GM21529 (cell line): ENCODE results near the gene CNPY3.
"Not testable (repeated sequence)": the region's sequence is repeated elsewhere in the genome, so short reads cannot be mapped to it uniquely, and the experiment has no call there.

Source experiments
- ATAC-seq: cut with Tn5 transposase; IDR thresholded peaks from one replicate; pipeline ENCODE4 v1.9.1; 2021; ENCODE audit not compliant: unreplicated experiment

The CNPY3 gene

DNA sequence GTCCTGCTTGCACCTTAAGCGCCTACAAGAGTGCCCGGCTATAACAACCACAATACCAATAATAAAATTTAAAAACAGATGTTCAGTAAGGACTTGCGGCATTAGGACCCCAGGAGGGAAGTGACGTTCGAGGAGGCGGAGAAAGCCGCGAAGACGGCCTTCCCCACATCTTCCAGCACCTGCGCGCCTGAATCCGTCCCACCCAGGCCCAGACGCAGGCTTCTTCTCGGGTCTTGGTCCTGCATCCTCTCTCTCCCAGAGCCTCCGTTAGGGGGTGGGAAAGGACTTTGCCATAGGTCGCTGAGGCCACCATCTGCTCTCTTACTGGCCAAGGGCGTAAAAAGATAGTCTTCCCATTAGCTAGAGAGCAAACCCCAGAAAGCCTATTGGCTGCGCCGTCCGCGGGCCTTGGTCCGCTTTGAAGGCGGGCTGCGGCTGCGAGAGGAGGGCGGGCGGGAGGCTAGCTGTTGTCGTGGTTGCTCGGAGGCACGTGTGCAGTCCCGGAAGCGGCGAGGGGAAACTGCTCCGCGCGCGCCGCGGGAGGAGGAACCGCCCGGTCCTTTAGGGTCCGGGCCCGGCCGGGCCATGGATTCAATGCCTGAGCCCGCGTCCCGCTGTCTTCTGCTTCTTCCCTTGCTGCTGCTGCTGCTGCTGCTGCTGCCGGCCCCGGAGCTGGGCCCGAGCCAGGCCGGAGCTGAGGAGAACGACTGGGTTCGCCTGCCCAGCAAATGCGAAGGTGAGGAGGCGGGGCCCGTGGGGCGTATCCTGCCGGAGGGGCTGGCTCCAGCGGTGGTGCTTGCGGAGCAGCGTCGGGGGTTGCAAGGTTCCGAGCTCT lies at the start of gene CNPY3:
TSS of gene CNPY3 (plus strand) at position 495 of the 835 bp plus-strand sequence. CDS start at position 586, 91 bp downstream.
- ATAC-seq, result peak; percentile 73

DNA sequence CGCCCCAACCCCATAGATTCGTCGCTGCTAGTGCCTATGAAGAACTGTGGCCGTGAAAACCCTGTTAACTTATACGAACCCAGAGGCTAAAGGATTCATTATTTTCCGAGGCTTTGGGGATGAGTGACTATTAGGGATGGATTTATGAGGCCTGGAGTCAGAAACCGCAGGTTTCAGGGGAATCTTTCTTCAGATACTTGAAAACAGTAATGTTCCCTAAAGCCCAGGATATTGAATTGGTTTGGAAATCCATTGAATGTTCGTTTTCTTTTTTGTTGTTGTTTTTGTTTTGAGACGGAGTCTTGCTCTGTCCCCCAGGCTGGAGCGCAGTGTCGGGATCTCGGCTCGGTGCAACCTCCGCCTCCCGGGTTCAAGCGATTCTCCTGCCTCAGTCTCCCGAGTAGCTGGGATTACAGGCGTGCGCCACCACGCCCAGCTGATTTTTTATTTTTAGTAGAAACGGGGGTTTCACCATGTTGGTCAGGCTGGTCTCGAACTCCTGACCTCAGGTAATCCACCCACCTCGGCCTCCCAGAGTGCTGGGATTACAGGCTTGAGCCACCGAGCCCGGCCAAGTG lies 49.0 kb upstream of the CNPY3 start:
- not testable (repeated sequence) for ATAC-seq

DNA sequence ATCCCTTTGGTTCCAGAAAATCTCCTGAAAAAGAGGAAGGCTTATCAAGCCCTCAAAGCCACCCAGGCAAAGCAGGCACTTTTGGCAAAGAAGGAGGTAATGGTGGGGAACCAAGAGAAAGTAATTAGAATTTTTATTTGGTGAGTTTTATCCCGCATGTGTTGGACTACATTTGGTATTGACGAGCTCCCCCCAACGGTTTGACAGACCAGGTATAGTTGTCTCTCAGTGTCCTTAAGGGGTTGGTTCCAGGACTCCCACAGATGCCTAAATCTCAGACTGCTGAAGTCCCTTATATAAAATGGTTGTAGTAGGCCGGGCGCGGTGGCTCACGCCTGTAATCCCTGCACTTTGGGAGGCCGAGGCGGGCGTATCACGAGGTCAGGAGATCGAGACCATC lies 48.4 kb upstream of the CNPY3 start:
- ATAC-seq, result not testable (repeated sequence)

DNA sequence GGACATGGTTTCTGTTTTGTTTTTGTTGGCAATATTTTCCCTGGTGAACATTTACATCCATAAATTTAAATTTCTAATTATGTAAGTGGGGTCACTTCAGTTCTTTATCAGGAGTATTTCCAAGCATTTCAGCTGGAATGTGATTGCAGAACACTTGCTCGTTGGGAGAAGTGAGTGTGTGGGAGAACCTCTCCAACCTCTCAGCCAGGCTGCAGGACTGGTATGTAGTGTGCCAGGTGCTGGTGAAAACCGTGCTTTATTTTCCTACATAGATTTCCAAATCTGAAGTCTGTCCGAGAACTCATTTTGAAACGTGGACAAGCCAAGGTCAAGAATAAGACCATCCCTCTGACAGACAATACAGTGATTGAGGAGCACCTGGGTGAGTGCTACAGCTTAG lies 43.6 kb upstream of the CNPY3 start:
- ATAC-seq, result no peak

DNA sequence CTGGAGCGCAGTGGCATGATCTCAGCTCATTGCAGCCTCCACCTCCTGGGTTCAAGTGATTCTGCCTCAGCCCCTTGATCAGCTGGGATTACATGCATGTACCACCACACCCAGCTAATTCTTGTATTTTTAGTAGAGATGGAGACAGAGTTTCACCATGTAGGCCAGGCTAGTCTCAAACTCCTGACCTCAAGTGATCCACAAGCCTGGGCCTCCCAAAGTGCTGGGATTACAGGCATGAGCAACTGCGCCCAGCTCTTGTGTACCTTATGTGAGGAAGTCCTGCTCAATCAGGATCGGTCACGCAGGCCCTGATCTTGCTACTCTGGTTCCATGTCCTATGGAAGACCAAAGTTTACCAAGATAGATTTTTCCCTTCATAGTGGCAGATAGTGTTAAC lies 41.1 kb upstream of the CNPY3 start:
- not testable (repeated sequence) for ATAC-seq

DNA sequence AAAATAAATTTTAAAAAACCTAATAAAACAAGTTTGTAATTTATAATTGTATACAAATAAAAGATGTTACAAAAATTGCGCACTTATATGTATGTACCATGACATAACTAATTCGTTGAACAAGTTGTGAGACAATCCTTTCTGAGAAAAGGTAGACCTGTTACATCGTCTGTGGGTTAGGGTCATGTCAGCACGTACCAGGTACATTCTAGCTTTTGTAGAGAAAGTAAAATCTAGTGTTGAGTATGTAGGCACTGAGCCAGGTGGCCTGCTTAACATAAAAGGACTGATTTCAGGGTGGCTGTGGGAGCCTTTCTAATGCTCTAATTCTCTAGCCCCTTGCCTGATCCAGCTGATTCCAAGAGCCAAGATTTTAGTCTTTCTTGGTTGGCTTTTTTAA lies 39.5 kb upstream of the CNPY3 start:
- no peak for ATAC-seq

DNA sequence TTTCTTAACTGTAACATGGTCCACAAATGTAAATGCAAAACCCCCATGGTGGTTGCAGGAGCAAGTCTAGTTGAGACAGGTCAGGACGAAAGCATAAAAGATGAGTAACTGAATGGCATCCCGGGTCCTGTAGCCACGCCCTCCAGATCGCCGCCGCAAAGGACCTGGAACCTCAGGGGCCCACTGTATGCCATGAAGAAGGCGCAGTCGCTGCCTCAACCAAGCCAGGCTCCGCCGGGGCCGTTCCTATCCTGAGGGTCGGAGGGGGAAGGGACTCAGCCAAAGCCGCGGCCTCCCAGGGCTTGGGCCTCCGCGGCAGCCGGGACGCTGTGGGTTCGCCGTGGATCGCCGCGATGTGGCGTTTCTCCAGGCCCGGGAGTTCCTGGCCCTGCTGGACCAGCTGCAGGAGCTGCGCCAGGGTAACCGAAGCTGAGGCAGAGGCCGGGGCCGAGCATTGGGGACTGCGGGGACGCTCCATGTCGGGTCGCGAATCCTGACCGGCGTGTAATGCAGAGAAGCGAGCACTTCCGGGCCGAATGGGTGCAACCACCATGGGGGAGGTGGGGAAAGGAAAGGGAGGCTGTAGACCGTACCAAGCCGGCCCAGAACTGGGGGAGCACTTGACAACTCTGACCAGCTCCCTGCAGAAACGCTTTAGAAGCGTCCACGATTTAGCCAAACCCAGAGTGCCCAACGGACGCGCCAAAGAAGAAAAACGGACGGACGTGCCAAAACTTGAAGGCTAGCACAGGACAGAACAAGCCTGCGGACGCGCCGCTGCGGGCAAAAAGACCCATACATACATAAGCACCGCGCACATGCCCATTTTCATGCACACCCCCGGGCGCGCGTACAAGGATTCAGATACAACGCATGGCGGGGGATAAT lies 38.7 kb upstream of the CNPY3 start:
- ATAC-seq, result peak; percentile 86

DNA sequence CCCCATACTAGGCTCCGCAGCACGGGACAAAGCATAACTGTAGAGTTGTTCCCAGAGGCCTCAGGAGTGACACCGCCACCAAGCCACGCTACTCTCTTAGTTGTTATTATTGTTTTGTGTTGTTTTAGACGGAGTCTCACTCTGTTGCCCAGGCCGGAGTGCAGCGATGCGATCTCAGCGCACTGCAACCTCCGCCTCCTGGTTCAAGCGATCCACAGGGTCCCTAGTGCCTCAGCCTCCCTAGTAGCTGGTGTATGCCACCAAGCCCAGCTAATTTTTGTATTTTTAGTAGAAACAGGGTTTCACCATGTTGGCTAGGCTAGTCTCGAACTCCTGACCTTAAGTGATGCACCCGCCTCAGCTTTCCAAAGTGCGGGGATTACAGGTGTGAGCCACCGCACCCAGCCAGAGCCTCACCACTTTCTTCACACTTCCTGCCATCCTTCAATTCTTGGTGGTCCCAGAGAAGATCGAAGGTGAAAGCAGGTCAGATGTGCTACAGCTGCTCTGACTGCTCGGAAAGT lies 38.0 kb upstream of the CNPY3 start:
- no peak for ATAC-seq

DNA sequence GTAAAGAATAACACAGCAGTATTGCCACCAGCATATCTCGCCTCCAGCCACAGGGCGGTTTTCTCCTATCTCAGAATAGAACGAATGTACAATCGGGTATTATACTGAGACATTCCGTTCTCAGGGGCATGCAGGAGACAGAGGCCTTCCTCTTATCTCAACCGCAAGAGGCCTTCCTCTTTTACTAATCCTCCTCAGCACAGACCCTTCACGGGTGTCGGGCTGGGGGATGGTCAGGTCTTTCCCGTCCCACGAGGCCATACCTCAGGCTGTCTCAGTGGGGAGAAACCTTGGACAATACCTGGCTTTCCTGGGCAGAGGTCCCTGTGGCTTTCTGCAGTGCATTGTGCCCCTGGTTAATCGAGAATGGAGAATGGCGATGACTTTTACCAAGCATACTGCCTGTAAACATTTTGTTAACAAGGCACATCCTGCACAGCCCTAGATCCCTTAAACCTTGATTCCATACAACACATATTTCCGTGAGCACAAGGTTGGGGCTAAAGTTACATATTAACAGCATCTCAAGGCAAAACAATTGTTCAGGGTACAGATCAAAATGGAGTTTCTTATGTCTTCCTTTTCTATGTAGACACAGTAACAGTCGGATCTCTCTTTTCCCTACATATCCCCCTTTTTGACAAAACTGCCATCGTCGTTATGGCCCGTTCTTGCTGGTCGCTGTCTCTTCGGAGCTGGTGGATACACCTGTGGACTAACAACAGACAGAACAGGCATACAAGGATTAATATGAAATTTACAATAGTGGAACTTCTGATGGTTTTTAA lies 35.0 kb upstream of the CNPY3 start:
- not testable (repeated sequence) for ATAC-seq

DNA sequence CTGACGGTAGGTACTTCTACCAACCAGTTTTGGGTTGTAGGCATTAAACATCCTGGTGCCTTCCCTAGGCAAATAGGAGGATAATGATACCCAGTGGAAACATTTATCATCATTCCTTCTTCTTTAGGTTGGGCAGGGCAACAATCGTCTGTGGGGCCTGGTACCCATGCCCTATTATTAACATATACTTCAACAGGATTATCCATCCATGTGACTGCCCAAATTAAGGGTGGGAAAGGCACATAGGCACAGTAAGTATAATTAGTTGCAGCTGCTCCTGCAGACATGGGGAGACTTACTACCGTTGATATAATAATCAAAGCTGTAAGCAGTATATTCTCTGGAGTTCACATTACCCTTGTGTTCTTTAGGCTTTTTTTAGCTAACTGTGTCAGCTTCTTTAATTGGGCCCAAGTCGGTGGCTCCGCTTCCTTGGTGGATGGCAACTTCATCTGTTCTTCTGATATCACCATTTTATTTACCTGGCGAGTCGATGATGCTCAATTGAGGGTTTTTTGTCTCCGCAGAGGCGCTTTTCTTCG lies 33.0 kb upstream of the CNPY3 start:
- ATAC-seq, result no peak

DNA sequence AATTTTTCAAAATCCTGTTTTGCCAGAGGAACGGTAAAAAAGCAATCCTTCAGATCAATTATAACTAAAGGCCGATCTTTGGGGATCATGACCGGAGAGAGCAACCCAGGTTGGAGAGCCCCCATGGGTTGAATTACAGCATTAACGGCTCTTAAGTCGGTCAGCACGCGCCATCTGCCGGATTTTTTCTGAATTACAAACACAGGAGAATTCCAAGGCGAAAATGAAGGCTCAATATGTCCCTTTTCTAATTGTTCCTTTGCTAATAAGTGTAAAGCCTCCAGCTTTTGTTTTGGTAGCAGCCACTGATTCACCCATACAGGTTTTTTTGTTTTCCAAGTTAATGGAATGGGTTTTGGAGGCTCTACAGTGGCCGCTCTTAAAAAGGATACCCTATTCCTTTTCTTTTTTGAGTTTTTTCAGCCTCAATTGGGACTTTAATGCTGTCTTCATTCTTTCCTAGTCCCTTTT lies 30.4 kb upstream of the CNPY3 start:
- no peak for ATAC-seq

DNA sequence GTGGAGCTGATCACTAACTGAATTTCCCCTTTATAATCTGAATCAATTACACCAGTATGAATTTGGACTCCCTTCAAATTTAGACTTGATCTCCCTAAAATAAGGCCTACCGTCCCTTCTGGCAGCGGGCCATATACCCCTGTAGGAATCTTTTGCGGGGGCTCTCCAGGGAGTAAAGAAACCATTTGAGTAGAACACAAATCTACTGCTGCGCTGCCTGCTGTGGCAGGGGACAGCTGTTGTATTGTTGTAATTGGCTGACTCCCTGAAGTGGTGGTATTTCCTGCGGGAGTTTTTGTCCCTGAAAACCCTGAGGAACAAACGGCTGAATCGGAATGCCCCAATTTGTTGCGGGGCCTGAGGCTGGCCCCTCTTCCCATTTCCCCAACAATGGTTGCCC lies 29.4 kb upstream of the CNPY3 start:
- ATAC-seq, result no peak

DNA sequence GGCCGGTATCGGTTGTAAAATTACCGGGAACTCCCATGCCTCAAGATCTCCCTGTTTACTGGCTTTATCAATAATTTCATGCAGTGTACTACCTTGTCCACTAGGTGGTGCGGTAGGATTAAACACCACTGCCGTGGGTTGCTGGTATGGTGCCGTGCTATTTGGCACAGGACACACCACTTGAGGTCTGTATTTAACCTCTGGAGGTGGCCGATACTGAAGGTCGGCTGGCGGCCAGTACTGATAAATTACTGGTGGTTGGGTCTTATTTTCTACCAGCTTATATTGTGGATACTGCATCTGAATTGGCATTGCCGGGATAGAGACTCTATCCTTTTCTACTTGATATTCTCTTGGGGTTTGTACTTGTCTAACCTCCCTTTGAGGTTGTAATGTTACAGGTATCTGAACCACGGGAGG lies 27.7 kb upstream of the CNPY3 start:
- ATAC-seq, result peak; percentile 62

DNA sequence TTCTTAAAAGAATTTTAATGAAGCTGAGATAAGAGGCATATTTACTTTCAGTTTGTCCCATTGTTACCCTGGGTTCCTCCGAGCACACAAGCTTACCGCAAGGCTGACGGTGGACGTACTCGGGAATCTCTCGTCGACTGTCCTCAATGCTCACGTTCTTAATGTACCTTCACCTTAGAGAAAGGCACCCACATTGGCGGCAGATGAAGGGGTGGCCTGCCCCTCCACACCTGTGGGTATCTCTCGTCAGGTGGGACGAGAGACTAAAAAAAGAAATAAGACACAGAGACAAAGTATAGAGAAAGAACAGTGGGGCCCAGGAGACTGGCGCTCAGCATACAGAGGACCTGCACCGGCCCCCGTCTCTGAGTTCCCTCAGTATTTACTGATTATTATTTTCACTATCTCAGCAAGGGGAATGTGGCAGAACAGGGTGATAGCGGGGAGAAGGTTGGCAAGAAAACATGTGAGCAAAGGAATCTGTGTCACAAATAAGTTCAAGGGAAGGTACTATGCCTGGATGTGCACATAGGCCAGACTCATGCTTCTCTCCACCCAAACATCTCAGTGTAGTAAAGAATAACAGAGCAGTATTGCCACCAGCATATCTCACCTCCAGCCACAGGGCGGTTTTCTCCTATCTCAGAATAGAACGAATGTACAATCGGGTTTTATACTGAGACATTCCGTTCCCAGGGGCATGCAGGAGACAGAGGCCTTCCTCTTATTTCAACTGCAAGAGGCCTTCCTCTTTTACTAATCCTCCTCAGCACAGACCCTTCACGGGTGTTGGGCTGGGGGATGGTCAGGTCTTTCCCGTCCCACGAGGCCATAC lies 26.6 kb upstream of the CNPY3 start:
- not testable (repeated sequence) for ATAC-seq

DNA sequence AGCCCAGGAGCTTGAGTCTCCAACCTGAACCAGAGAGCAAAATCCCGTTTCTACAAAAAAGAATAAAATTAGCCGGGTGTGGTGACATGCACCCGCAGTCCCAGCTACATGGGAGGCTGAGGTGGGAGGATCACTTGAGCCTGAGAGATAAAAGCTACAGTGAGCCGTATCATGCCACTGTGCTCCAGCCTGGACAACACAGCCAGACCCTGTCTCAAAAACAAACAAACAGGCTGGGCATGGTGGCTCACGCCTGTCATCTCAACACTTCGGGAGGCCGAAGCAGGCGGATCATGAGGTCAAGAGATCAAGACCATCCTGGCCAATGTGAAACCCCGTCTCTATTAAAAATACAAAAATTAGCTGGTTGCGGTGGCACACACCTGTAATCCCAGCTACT lies 24.8 kb upstream of the CNPY3 start:
- no peak for ATAC-seq

DNA sequence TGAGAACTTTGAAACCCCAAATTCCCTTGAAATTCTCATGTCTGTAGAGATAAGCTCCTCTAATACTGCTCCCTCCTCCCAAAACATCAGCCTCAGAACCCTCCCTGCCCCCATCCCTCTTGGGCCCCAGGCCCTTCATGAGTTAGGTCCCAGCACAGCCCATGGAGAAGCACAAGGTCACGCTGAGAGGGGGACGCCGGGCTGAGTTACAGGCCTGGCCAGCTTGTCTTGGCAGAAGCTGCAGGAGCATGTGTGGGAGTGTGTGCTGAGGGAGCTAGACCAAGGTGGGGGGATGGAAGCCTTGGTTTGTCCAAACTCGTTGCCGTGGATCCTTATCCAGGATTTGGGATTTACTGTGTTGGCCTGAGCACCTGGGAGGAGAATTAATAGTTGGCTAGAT lies 21.9 kb upstream of the CNPY3 start:
- ATAC-seq, result no peak

DNA sequence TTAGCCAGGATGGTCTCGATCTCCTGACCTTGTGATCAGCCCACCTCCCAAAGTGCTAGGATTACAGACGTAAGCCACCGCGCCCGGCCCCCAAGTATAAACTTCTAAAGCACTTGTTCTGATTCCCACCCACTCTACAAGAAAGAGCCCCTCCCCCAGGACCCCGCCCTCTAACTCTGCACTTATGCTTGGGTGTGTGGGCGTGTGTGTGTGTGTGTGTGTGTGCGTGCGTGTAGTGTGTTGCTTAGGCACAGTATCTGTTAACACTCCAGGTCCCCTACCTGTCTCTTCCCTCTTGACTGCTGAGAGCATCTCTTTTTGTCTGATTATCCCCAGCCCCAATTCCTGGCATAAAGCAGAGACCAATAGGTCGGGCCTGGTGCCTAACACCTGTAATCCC lies 19.4 kb upstream of the CNPY3 start:
- no peak for ATAC-seq

DNA sequence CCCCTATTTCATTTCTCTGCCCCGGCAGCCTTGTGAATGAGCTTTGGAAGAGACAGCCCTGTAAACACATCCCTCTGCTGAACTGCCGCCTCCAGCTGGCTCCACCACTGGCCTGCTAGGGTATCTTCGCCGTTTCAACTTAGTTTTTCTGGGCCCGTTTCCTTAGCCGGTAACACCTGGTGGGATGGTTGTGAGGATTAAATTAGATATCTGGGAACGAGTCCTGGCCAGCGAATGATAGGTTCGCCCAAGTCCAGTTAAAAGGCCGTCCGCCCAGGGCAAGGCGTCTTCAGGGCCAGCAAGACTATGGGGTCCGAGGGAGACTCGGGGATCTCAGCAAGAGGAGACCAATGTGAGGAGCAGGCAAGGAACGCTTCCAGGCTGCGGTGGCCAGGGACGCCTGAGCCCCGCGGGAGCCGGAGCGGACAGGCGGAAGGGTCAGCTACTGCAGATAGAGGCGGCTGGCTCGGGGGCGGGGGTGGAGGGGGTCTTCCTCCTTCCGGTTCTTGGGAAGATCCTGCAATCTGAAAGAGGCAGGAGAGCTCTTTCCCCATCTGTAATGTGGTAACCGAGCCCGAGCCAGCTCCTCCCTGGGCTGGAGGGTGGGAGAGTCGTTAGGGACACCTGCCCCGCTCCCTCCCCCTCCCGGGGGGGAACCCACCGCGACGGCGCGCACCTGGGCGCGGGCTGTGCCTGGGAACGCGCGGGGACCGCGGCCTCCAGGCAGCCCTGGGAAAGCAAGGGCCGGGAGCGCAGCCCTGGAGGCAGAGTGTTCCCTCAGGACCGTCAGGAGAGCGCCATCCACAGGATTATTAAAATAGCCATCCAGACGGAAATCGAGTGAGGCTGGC lies 17.9 kb upstream of the CNPY3 start:
- no peak for ATAC-seq
